ENCODE measurements around the gene DIRAS2.

DNA sequence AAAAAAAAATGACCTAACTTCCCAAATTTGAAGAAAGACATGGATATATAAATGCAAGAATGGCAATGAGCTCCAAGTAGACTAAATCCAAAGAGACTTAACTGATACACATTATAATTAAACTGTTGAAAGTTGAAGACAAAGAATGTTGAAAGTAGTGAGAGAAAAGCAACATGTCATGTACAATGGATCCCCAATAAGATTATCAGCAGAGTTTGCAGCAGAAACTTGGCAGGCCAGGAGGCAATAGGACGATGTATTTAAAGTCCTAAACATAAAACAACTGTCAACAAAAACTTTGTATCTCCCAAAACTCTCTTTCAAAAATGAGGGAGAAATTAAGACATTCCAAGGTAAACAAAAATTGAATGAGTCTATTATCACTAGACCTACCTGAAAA lies 8.6 kb upstream of the DIRAS2 start:
- TF ChIP-seq, protein P1, sequence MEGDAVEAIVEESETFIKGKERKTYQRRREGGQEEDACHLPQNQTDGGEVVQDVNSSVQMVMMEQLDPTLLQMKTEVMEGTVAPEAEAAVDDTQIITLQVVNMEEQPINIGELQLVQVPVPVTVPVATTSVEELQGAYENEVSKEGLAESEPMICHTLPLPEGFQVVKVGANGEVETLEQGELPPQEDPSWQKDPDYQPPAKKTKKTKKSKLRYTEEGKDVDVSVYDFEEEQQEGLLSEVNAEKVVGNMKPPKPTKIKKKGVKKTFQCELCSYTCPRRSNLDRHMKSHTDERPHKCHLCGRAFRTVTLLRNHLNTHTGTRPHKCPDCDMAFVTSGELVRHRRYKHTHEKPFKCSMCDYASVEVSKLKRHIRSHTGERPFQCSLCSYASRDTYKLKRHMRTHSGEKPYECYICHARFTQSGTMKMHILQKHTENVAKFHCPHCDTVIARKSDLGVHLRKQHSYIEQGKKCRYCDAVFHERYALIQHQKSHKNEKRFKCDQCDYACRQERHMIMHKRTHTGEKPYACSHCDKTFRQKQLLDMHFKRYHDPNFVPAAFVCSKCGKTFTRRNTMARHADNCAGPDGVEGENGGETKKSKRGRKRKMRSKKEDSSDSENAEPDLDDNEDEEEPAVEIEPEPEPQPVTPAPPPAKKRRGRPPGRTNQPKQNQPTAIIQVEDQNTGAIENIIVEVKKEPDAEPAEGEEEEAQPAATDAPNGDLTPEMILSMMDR (conservative IDR thresholded peaks at IDR 0.05; ENCODE audit: low read depth, low read length): no peak
- TF ChIP-seq EZH2 (IDR thresholded peaks at IDR 0.05; ENCODE audit: low read length, unreplicated experiment) (no peak), EZH2phosphoT487 (IDR thresholded peaks at IDR 0.05; ENCODE audit: borderline replicate concordance, low read length) (no peak)
